Stomach (tissue), 9 donors: ENCODE measurements around the gene VASH2. TPM values are rescaled to one million over a fixed set of nuclear protein-coding genes. Genes with fewer than 3 reads are reported as not detected.

ENCODE experiments used
- DNase-seq, 2 donors: peaks; one replicate each; pipeline versions ENCODE4 v3.0.0 to v3.0.0-alpha.2; 2013 to 2019
- H3K27ac ChIP-seq, 5 donors: fragments of 200-600 bp in 4 of 5; sonication (generic) in 4 of 5; one replicate each; pipeline ENCODE4 v1.5.1; 2013 to 2019; ENCODE audit warnings: mild to moderate bottlenecking in 1 of 5, moderate library complexity in 1 of 5
- H3K27me3 ChIP-seq, 3 donors: fragments of 200-600 bp; sonication (generic); one replicate each; pipeline ENCODE4 v1.5.1; 2017 to 2019; ENCODE audit warnings: mixed run types in 1 of 3
- H3K36me3 ChIP-seq, 4 donors: fragments of 200-600 bp; sonication (generic); 1 replicate in 3 of 4; 2 replicates in 1 of 4; pipeline ENCODE4 v1.5.1; 2016 to 2019
- H3K4me1 ChIP-seq, 4 donors: fragments of 200-600 bp; sonication (generic); one replicate each; pipeline ENCODE4 v1.5.1; 2016 to 2019
- H3K4me3 ChIP-seq, 4 donors: fragments of 200-600 bp; sonication (generic) in 3 of 4; one replicate each; pipeline ENCODE4 v1.5.1; 2016 to 2019; ENCODE audit warnings: mild to moderate bottlenecking in 1 of 4
- H3K9me3 ChIP-seq, 4 donors: fragments of 200-600 bp; sonication (generic); one replicate each; pipeline ENCODE4 v1.5.1; 2016 to 2019
- CTCF ChIP-seq, 7 experiments: fragments of 450-650 bp in 4 of 7; fragments of 200-600 bp in 3 of 7; sonication (generic) in 3 of 7; IDR thresholded peaks; one replicate each; pipeline ENCODE4 v1.5.1; 2016 to 2019; ENCODE audit warnings: antibody characterized with exemption in 7 of 7, control low read depth in 2 of 7, mild to moderate bottlenecking in 1 of 7
- EP300 ChIP-seq: sonication (generic); formaldehyde crosslinking; IDR thresholded peaks from one replicate; pipeline ENCODE4 v1.6.1; 2017; ENCODE audit warnings: antibody characterized with exemption
- POLR2A ChIP-seq, 4 donors: fragments of 450-650 bp; IDR thresholded peaks; one replicate each; pipeline ENCODE4 v1.6.1; 2016; ENCODE audit warnings: antibody characterized with exemption in 4 of 4, control low read depth in 2 of 4, mild to moderate bottlenecking in 1 of 4, moderate library complexity in 1 of 4
- POLR2AphosphoS5 ChIP-seq, 3 donors: sonication (generic); formaldehyde crosslinking; IDR thresholded peaks; one replicate each; pipeline ENCODE4 v1.6.1; 2016; ENCODE audit warnings: antibody characterized with exemption in 3 of 3
- WGBS, 5 donors: extraction: QIAGEN DNeasy Blood & Tissue Kit in 3 of 5; methylation state at CpG; one replicate each; pipeline versions ENCODE4 v1.1.5 to v1.1.7; 2013 to 2018; 5-methylcytosine and 5-hydroxymethylcytosine counted together
- intact Hi-C: fragments of 100-400 bp; cut with DNase I; formaldehyde crosslinking; loops from one replicate; pipeline ENCODE4 v1.15.1; 2023; ENCODE audit warnings: low total_unique reads
- polyA plus RNA-seq, 3 donors: library from polyadenylated mRNA; stranded (reverse); fragments of 200-250 nt; gene quantifications; one replicate each; pipeline ENCODE4 v1.2.3, GENCODE V29; 2013
- total RNA-seq, 5 donors: library from RNA; depleted of rRNA; stranded (reverse); fragments of >200 nt; gene quantifications; one replicate each; pipeline versions ENCODE4 v1.1.0 to v1.2.3, GENCODE V29; 2014 to 2016
- donor health status: healthy with polysubstance abuse.
- donor health status: Bipolar disorder and iron deficiency.
- donor health status: healthy.

VASH2 gene
- total and polyA plus RNA-seq, 8 donors: 0.13 to 10.3 (median 0.93) TPM; not detected in 4

- H3K4me1 ChIP-seq: peaks cover 0 to 2% (median under 1%) of the 10 kb centered on the region in 4 donors
- intact Hi-C loops: no loop called here
- no peaks in the 10 kb centered on the region for H3K9me3 ChIP-seq
- no peaks in the 10 kb centered on the region for H3K27me3 ChIP-seq
- peak in 1 of 2 donors; percentile 1 for DNase-seq
- no peak overlapping the region for H3K4me3 ChIP-seq
- H3K27ac ChIP-seq: no peak overlapping the region
- no peak for TF ChIP-seq POLR2AphosphoS5 (IDR thresholded peaks at IDR 0.05)
- TF ChIP-seq EP300: no peak
- no peak for TF ChIP-seq CTCF (IDR thresholded peaks at IDR 0.05)
- no peak for TF ChIP-seq POLR2A (IDR thresholded peaks at IDR 0.05)
- no peaks in the 10 kb centered on the region for H3K36me3 ChIP-seq
- WGBS, 5 donors: 86 to 90% (median 88%) methylated on average over 10 of the region's 10 CpGs
These were observed 25.0 kb downstream of the VASH2 start for GRCh38 chr1:212975111-212975918.

- Histone ChIP-seq H3K4me3 (no peak overlapping the region), H3K9me3 (no peaks in the 10 kb centered on the region), H3K27me3 (no peaks in the 10 kb centered on the region), H3K36me3 (no peaks in the 10 kb centered on the region), H3K4me1 (peaks cover 8 to 15% (median 11%) of the 10 kb centered on the region in 4 donors), H3K27ac (no peak overlapping the region)
- DNase-seq: peak in 1 of 2 donors; percentile 3
- WGBS, 5 donors: 88 to 94% (median 93%) methylated on average over 9 of the region's 9 CpGs
- intact Hi-C loops: no loop called here
- TF ChIP-seq POLR2A (IDR thresholded peaks at IDR 0.05): no peak
- no peak for TF ChIP-seq EP300
- no peak for TF ChIP-seq CTCF (IDR thresholded peaks at IDR 0.05)
- TF ChIP-seq POLR2AphosphoS5 (IDR thresholded peaks at IDR 0.05): no peak
These were observed 26.2 kb downstream of the VASH2 start for GRCh38 chr1:212976586-212976985.

- no peaks in the 10 kb centered on the region for H3K9me3 ChIP-seq
- H3K27ac ChIP-seq: no peak overlapping the region
- TF ChIP-seq EP300: no peak
- H3K27me3 ChIP-seq: no peaks in the 10 kb centered on the region
- 79 to 86% (median 85%) methylated on average over 9 to 16 of the region's 16 CpGs for WGBS, 5 donors
- no peaks in the 10 kb centered on the region for H3K36me3 ChIP-seq
- DNase-seq: peak in 1 of 2 donors; percentile 5
- intact Hi-C loops: no loop called here
- peaks cover 14 to 25% (median 22%) of the 10 kb centered on the region in 4 donors for H3K4me1 ChIP-seq
- H3K4me3 ChIP-seq: no peak overlapping the region
These were observed 27.7 kb downstream of the VASH2 start for GRCh38 chr1:212977781-212978645.

- Histone ChIP-seq H3K9me3 (no peaks in the 10 kb centered on the region), H3K27me3 (no peaks in the 10 kb centered on the region), H3K4me3 (no peak overlapping the region), H3K36me3 (no peaks in the 10 kb centered on the region), H3K4me1 (peaks cover 14 to 25% (median 22%) of the 10 kb centered on the region in 4 donors), H3K27ac (peak overlapping the region in 1 of 5 donors; percentile 19)
- WGBS, 5 donors: 77 to 88% (median 84%) methylated on average over 14 of the region's 14 CpGs
- no peak for TF ChIP-seq EP300
- TF ChIP-seq POLR2A (IDR thresholded peaks at IDR 0.05): no peak
- no peak for TF ChIP-seq POLR2AphosphoS5 (IDR thresholded peaks at IDR 0.05)
- no peak for TF ChIP-seq CTCF (IDR thresholded peaks at IDR 0.05)
- DNase-seq: no peak
- intact Hi-C loops: no loop called here
These were observed 29.2 kb downstream of the VASH2 start for GRCh38 chr1:212979340-212980122.
